Muscle of arm (tissue), 12 donors: ENCODE measurements around the gene SLC38A2. TPM values are rescaled to one million over a fixed set of nuclear protein-coding genes. Genes with fewer than 3 reads are reported as not detected.

ENCODE experiments used
- DNase-seq: peaks from one replicate; pipeline ENCODE4 v3.0.0-alpha.2; 2013
- polyA plus RNA-seq, 12 donors: library from polyadenylated mRNA; unstranded; fragments of 120-200 nt; gene quantifications; one replicate each; pipeline ENCODE4 v1.2.1, GENCODE V29; 2013; ENCODE audit not compliant: insufficient read length in 12 of 12

SLC38A2 gene
- polyA plus RNA-seq, 12 donors: 84.4 to 196 (median 134) TPM; not detected in 1

DNA sequence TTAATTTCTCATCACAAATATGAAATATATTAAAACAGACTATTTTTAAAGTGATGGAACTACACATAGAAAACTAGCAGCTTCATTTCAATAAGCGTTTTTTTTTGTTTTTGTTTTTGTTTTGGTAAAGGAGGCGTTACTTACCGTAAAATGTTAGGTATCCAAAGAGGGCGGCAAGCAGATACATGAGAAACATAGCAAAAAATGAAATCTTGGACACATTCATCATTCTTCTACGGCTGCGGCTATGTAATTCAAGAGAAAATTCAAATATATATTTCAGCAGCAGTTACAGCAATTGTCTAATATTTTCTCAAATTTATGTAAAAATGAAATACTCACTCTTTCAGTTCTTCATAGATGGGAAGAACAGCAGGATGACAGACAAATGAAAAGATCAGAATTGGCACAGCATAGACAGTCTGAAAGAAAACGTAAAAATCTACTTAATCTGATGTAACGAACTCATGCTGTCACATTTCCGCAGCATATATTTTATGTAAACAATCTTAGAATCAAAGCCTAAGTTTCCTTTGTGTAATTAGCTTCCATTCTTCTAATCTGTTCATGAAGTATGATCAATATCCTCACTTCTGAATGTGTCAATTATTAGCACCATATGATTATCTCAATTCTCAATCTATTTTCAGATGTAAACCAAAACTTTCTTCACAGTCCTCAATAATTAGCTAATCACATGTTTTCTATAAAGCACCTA is 8.8 kb downstream of the SLC38A2 start:
- DNase-seq: no peak

GRCh38 chr12:46362895-46363581 is 9.5 kb downstream of the SLC38A2 start:
- no peak for DNase-seq

DNA sequence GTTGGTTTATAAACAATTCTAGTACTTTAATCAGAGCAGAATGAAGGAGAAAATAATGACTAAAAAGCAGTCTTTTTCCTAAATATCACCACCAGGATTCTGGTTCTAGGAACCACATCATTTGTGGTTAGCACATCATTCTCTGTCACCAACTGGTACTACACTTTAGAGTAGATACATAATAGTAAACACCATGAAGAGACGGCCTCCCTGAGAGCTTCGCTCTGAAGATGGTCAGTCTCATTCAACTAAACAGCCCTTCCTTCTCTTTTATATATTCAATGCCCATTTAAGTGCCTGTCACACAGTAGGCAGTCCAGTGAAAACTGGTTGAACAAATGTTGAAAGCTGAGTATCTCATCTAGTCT is 10.9 kb downstream of the SLC38A2 start:
- no peak for DNase-seq

DNA sequence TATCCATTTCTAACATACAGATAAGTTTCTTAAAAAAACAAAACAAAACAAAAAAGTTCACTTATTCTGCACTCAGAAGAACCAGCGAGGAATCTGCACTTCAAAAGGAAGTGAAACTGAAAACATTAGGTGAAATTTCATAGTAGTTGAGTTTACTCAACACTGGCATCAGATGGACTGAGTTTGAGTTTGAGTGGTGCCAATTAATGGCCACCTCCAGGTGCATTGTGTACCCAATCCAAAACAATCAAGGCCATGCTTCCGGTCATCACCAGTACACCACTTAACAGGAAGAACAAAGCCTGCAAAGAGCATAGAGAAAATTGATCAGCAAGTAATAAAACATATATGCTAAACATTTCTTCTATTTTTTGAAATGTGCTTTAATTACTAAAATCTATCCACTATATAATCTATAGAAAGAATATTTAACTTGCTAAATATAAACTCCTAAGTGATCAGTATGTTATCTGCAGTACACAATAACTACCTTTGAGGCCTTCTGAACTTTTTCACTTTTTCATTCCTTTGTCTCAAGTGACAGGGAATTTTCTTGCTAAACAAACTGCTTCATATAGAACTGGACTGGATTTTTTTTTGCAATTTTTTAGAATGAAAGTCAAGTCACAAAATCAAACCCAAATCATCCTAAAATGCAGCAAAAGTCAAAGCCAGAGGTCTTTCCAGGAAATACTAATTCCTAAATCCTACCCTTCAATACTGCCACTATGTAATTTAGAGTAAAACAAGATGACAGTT is 11.5 kb downstream of the SLC38A2 start:
- DNase-seq: no peak

DNA sequence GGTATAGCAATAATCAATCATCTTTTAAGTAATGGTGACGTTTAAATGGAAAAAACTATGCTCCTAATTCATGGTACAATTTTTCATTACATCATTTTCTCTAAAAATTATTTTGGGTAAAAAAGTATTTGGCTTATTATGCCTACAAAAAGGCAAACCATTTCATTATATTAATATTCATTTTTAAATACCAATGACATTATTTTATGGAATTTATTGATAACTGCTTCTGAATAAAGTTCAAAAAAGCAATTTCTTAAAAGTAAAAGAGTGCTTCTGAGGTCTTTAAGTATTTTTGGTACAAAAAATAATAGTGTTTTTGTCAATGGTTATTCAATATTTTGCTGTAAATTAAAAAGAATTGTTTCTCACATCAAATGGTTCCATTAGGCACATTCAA is 12.2 kb downstream of the SLC38A2 start:
- no peak for DNase-seq

DNA sequence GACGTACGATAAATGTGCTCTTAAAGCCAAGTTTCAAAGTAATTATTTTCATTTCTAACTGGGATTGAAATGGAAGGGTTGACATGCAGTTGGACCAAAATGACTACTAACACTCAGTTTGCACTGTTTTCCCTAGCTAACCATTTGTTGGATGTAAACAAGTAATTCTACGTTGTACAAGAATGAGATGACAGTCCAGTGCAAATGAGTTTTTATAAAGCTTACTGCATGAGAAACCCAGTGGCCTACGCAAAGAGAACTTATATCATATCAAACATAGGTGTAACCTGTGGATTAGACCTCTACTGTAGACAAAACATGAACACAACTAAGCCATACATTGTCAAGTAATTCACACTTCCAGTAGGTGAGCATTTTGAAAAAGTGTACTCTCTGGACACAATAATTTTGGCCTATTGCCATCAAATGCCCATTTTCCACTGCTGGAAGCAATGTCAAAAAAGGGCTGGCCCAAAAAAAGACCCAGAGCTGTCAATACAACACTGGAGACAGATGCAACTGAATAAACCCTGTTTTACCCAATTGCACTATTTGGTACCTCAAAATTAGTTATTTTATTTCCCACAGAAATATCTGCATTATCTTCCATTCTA is 12.8 kb downstream of the SLC38A2 start:
- no peak for DNase-seq

GRCh38 chr12:46358791-46359666 is 13.5 kb downstream of the SLC38A2 start:
- DNase-seq: no peak

DNA sequence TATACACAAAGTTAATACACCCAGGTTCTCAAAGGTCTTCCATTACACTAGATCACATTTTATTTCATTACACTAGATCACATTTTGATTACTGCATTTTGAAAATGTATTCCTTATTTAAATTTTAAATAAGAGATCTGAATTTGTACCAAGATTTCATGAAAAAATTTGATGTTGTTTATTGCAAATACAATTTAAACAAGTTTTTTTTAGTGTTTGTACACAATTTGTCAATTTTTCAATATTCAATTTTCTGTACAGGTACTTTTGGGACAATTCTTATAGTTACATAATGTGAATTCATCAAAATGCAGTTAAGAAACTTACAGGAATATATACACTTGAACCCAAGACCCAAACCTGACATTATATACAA is 14.3 kb downstream of the SLC38A2 start:
- DNase-seq: no peak

DNA sequence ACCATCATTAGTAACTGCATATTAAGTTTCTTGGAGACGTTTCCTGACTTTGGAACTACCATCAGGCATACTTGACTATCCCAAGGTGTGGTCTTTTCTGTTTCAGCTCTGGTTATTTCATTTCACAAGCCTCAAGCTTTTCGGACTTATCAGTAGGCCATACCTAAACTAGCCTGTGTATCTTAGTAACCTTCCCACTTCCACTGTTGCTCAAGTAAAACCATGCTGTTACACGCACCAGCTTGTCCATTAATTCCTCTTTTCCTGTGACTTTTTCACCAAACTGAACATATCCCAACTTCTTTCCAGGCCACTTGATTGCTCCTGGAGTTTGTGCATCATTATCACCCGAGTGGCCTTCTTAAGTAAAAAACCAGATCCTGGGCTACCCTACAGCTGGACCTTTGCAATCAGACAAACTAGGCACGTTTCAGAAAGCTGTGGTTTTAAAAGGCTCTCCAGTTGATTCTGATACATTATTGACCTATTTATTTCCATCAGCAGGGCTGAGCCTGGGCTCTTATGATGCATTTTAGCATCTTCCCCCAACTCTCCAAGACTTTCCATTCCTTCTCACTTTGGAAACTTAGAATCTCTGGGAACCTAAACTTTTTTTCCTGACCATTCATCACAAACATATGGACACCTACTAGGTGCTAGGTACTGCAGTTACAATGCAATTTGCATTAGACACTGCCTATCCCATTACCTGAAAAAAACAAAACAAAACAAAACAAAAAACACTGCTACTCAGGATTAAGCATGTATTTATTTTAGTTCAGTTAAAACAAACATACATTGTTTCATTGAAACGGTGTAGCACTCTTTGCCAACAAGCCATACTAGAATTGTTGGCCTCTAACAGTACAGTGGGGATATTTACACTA is 14.9 kb downstream of the SLC38A2 start:
- no peak for DNase-seq

DNA sequence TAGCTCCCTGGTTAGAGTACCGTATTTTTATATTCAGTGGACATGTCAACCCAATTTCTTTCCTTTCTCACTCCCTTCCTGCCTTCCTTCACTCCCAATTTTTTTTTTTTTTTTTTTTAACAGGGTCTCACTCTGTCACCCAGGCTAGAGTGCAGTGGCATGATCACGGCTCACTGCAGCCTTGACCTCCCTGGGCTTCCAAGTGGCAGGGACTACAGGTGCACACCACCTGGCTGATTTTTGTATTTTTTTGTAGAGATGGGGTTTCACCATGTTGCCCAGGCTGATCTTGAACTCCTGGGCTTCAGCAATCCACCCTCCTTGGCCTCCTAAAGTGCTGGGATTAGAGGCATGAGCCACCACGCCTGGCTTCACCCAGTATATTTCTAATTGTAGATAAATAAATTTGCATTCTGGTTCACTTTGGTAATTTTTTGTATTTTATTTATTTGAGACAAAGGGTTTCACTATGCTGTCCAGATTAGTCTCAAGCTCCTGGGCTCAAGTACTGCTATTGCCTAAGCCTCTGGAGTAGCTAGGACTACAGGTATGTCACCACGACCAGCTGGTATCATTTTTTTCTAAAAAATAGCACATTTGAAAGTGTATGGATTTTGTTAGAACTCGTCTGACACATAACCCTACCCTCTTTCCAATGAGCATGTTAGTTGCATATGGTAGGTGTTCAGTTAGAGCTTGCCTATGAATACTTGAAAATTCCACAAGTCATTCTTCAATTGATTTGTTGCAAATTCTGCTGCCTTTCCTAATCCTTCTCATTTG is 15.7 kb downstream of the SLC38A2 start:
- no peak for DNase-seq

GRCh38 chr12:46354802-46355199 is 17.8 kb downstream of the SLC38A2 start:
- DNase-seq: no peak

DNA sequence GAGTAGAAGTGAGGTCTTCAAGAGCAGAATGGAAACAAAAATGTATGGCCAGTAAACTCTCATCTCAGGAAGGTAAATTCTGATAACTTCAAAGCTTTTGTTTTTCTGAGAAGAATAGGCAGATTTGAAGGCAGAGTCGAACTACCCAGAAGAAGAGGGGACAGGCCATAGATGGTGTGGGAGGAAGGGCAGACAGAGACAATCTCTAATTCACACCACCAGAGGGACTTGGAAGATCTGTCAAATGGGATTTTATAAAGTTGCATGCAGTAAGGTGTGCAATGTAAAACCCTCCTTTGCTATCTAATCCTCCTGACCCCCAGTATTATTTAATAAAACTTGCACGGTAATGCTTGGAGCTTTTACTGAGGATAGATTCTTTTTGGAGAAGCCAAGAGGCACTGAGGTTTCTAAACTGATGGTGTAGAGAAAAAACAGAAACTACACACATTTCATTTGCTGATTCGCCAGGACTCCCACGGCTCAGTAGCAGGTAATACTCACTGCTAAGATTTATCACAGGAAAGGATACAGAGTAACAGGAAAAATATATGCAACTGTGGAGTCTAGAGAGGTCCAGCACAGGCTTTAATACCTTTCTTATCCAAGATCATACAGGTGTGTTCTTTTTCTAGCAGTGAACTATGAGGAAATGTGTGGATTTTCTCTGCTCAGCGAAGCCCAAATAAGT is 18.3 kb downstream of the SLC38A2 start:
- no peak for DNase-seq

- DNase-seq: no peak
Observed at GRCh38 chr12:46351886-46352650, 20.5 kb downstream of the SLC38A2 start.

DNA sequence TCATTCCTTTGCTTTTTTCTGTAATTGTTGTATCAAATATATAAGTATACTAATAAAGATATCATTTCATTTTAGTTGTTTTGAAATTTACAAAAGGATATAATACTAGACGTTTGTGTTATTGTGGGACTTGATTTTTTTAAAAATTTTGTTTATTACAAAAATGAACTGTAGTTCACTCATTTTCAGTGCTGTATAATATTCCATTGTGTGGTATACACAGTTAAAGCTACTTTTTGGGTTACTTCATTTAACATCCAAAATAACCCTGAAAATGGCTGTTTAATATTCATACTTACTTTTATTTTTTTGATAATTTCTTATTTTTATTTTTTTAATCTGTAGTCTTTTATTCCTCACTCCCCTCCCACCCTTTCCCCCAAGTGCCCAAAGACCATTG is 21.4 kb downstream of the SLC38A2 start:
- DNase-seq: no peak

GRCh38 chr12:46349253-46349652 is 23.3 kb downstream of the SLC38A2 start:
- DNase-seq: no peak

GRCh38 chr12:46343118-46343852 is 29.3 kb downstream of the SLC38A2 start:
- no peak for DNase-seq

DNA sequence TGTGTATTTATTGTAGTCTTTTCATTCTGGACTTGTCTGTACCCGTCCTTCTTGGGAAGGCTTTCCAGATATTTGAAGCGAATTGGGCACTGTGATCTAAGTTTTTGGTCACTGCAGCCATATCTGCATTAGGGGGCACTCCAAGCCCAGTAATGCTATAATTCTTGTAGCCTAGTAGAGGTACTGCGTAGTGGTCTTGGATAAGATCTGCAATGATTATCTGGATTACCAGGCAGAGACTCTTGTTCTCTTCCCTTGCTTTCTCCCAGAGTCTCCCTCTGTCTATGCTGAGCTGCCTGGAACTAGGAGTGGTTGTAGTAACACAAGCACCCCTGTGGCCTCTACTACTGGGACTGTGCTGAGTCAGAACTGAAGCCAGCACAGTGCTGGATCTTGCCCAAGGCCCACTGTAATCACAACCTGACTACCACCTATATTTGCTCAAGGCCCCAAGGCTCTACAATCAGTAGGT is 30.0 kb downstream of the SLC38A2 start:
- peak; percentile 25 for DNase-seq
